ENCODE measurements around the gene CWF19L1. TPM values are rescaled to one million over a fixed set of nuclear protein-coding genes. Genes with fewer than 3 reads are reported as not detected.

Gene CWF19L1
- polyA plus RNA-seq, 1 donor, result 22.5 TPM

DNA sequence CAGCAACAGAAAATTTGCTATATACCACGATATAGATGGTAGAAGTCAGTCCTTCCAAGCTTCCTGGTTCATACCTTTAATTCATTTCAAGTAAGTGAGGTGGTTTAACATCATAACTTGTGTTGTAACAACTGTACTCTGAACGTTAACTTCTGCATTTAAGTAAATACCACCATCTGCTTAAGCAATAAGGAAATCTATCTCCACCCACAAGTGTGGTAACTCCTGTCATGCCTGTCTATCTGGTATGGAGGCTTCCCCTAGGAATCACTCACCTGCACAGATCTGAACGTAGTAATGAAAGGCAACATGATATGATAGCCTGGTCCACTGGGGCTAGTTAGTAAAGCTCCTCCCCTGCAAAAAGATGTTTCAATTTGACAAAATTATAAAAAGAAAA is 84.0 kb downstream of the CWF19L1 start:
- Histone ChIP-seq H3K4me1 (ENCODE audit: control insufficient read depth, insufficient read depth, low read length) (peaks cover 42% of the 10 kb centered on the region), H3K36me3 (ENCODE audit: control insufficient read depth, insufficient read depth, low read length) (peaks cover 3% of the 10 kb centered on the region), H3K27ac (ENCODE audit: low read length) (peak overlapping the region; percentile 98), H3K9me3 (ENCODE audit: control insufficient read depth, low read depth, low read length) (no peaks in the 10 kb centered on the region), H3K27me3 (ENCODE audit: control insufficient read depth, insufficient read depth, low read length) (no peaks in the 10 kb centered on the region), H3K4me3 (ENCODE audit: low read length) (peak overlapping the region; percentile 3)
- 0% methylated on average over 1 of the region's 3 CpGs for WGBS (ENCODE audit: insufficient coverage, low lambda C conversion rate)
- DNase-seq, result peak; percentile 83 to 91

DNA sequence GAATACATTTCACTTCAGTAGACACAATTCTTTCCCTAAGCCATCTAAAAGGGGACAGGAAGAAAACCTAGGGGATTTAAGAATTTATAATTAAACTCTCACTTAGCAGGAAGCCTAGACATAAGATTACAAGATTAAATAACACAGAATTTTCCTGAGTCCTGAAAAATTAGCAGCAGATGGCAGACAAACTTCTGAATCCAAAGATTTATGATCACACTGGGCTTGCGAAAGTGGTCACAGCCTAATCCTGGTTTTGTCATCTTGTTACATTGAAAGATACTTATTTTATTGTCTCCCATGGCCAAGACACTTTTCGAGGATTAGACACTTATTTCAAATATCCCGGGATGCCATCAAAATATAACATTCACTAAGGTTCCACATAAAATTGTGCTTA is 84.5 kb downstream of the CWF19L1 start:
- H3K27me3 ChIP-seq (ENCODE audit: control insufficient read depth, insufficient read depth, low read length), result no peaks in the 10 kb centered on the region
- 100% methylated on average over 2 of the region's 3 CpGs for WGBS (ENCODE audit: insufficient coverage, low lambda C conversion rate)
- no peak for DNase-seq
- no peak overlapping the region for H3K4me3 ChIP-seq (ENCODE audit: low read length)
- peaks cover 3% of the 10 kb centered on the region for H3K36me3 ChIP-seq (ENCODE audit: control insufficient read depth, insufficient read depth, low read length)
- peaks cover 42% of the 10 kb centered on the region for H3K4me1 ChIP-seq (ENCODE audit: control insufficient read depth, insufficient read depth, low read length)
- peak overlapping the region; percentile 98 for H3K27ac ChIP-seq (ENCODE audit: low read length)
- no peaks in the 10 kb centered on the region for H3K9me3 ChIP-seq (ENCODE audit: control insufficient read depth, low read depth, low read length)

Other genes starting within 250 kb of the CWF19L1 start
- gene CPN1, start 185.8 kb downstream of the CWF19L1 start, polyA plus RNA-seq, result 0.06 TPM
- 73.6 TPM for gene ERLIN1, start 81.6 kb downstream of the CWF19L1 start, polyA plus RNA-seq
- gene CHUK, start 38.0 kb downstream of the CWF19L1 start, polyA plus RNA-seq, result 20.2 TPM
- gene BLOC1S2, start 19.0 kb upstream of the CWF19L1 start, polyA plus RNA-seq, result 39.9 TPM
- 0.48 TPM for gene PKD2L1, start 62.6 kb upstream of the CWF19L1 start, polyA plus RNA-seq
- gene SCD, start 79.6 kb upstream of the CWF19L1 start, polyA plus RNA-seq, result 30.4 TPM
- 0.09 TPM for gene WNT8B, start 195.4 kb upstream of the CWF19L1 start, polyA plus RNA-seq